ENCODE data around the gene FMNL2. TPM values are rescaled to one million over a fixed set of nuclear protein-coding genes. Genes with fewer than 3 reads are reported as not detected.
"Not testable (repeated sequence)": the region's sequence is repeated elsewhere in the genome, so short reads cannot be mapped to it uniquely, and the experiment has no call there.

The FMNL2 gene
- total RNA-seq, 2 experiments from 2014 or later = 0.05 to 0.21 TPM

GRCh38 chr2:152466980-152467676 lies 132.2 kb downstream of the FMNL2 start:
- ATAC-seq (no peak), DNase-seq (no peak)
- Mint-ChIP-seq H3K36me3 (ENCODE audit: low read depth) (no peaks in the 10 kb centered on the region), H3K4me1 (ENCODE audit: low read depth) (peaks cover 4% of the 10 kb centered on the region), H3K4me3 (no peak overlapping the region), H3K27ac (no peak overlapping the region), H3K9me3 (ENCODE audit: insufficient read depth) (no peaks in the 10 kb centered on the region), H3K27me3 (ENCODE audit: low read depth) (peaks cover 10% of the 10 kb centered on the region)
- POLR2A ChIA-PET = no interaction called here
- CTCF ChIA-PET = interaction anchor here (0.6 to 2.4 kb wide), 2 partner anchors 168 to 560 kb away, joined by 3 to 5 read pairs; no protein-coding TSS in a partner anchor

DNA sequence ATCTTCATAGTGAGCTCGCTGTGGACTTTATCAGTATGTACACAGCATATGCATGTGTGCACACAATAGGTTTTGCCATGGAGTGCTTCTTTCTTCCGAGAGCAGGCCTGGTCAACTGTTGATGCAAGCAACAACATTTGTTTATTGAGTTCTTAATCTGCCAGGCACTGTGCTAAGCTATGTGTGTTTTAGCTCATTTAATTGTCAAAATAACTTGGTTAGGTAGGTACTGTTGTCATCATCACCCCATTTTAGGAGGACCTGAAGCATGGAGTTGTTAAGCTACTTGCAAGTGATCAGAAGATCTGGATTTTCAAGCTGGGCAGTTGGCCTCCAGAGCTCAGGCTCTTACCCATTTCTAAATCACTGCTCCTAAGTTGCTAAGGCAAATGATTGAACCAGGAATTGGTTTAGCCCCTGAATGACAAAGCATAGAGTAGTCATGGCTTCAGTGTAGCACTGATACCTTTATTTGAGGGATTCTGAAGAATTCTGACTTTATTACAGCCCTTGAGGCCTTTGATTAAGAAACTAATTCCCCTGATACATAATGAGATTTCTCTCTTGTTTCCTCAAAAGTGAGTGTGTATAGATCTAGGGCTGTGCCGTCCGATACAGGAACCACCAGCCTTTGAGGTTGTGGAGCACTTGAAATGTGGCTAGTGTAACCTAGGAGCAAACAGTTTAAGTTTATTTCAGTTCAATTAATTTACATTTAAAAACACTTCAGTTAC lies 132.9 kb downstream of the FMNL2 start:
- ChIA-PET CTCF (interaction anchor here (2.4 kb wide), 1 partner anchor 168 kb away, joined by 5 read pairs; no protein-coding TSS in a partner anchor), POLR2A (no interaction called here)
- no peak overlapping the region for H3K4me3 Mint-ChIP-seq
- DNase-seq (no peak), ATAC-seq (no peak)
- H3K27ac Mint-ChIP-seq = no peak overlapping the region
- peaks cover 6% of the 10 kb centered on the region for H3K27me3 Mint-ChIP-seq (ENCODE audit: low read depth)
- peaks cover 4% of the 10 kb centered on the region for H3K4me1 Mint-ChIP-seq (ENCODE audit: low read depth)
- no peaks in the 10 kb centered on the region for H3K9me3 Mint-ChIP-seq (ENCODE audit: insufficient read depth)
- no peaks in the 10 kb centered on the region for H3K36me3 Mint-ChIP-seq (ENCODE audit: low read depth)

DNA sequence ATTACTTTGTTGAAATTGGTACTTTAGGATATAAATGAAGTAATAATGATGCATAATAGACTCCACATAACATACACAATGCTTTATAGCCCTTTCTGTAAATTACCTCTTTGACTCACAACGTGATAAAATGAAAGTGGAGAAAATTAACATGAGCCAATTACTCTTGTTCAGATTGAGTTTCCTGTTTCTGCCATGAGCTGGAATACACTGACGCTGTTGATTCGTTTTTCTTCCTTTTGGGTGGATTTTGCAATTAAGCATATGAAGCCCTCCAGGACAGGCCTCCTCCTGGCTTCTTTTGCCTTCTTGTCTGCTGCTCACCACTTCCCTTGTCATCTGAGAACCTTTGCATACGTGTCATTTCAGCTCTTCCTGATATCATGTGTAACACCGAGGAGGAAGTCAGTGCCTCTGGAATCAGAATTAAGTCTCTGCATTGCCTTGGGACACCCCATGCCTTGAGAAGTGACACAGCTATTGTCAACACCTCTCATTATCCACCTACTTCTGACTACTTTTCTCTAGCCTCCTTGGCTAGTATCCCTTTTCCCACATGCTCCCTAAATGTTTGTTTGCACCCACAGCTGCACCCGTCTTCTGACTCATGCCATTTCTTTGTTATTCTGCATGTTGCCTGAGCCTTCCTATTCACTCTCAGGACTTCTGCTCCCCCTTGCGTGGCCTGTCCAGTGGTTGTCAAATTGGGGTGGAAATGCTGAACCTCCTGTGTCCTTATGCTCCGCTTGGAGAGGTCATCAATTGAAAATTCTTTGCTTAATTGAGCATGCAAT lies 134.1 kb downstream of the FMNL2 start:
- DNase-seq = no peak
- Mint-ChIP-seq H3K36me3 (ENCODE audit: low read depth) (no peaks in the 10 kb centered on the region), H3K9me3 (ENCODE audit: insufficient read depth) (no peaks in the 10 kb centered on the region), H3K27ac (no peak overlapping the region), H3K27me3 (ENCODE audit: low read depth) (peaks cover 6% of the 10 kb centered on the region), H3K4me1 (ENCODE audit: low read depth) (peaks cover 4% of the 10 kb centered on the region), H3K4me3 (no peak overlapping the region)
- ATAC-seq = no peak
- ChIA-PET POLR2A (no interaction called here), CTCF (interaction anchor here (2.4 kb wide), 1 partner anchor 166 kb away, joined by 5 read pairs; no protein-coding TSS in a partner anchor)

- Mint-ChIP-seq H3K4me1 (ENCODE audit: low read depth) (peaks cover 4% of the 10 kb centered on the region), H3K27ac (no peak overlapping the region), H3K9me3 (ENCODE audit: insufficient read depth) (no peaks in the 10 kb centered on the region), H3K27me3 (ENCODE audit: low read depth) (peaks cover 2% of the 10 kb centered on the region), H3K36me3 (ENCODE audit: low read depth) (no peaks in the 10 kb centered on the region), H3K4me3 (no peak overlapping the region)
- ATAC-seq (no peak), DNase-seq (no peak)
- CTCF ChIA-PET = no interaction called here
- POLR2A ChIA-PET = no interaction called here
Observed at GRCh38 chr2:152470861-152471854, 136.2 kb downstream of the FMNL2 start.

DNA sequence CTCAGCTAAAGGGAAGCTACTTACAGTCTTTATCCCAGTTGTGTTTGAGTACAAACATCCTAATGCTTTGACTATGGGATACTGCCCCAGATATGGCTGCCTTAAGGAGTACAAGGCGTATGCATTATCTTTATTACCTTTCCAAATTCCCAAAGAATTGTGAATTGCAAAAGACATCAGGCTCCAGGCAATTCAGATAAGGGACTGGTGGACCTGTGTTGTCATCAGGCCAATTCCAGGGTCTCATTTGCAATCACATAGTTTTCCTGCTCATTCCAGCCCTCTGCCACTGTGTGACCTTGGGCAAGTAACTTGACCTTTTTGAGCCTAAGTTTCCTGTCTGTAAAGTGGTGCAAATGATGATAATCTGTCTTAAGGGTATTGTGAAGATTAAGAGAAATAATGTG lies 137.5 kb downstream of the FMNL2 start:
- peaks cover 4% of the 10 kb centered on the region for H3K4me1 Mint-ChIP-seq (ENCODE audit: low read depth)
- no peaks in the 10 kb centered on the region for H3K9me3 Mint-ChIP-seq (ENCODE audit: insufficient read depth)
- H3K36me3 Mint-ChIP-seq (ENCODE audit: low read depth) = no peaks in the 10 kb centered on the region
- H3K4me3 Mint-ChIP-seq = no peak overlapping the region
- DNase-seq (no peak), ATAC-seq (no peak)
- CTCF ChIA-PET = no interaction called here
- H3K27me3 Mint-ChIP-seq (ENCODE audit: low read depth) = peaks cover 2% of the 10 kb centered on the region
- no peak overlapping the region for H3K27ac Mint-ChIP-seq
- POLR2A ChIA-PET = no interaction called here

- POLR2A ChIA-PET = no interaction called here
- H3K27ac Mint-ChIP-seq = no peak overlapping the region
- ATAC-seq (no peak), DNase-seq (no peak)
- peaks cover 4% of the 10 kb centered on the region for H3K4me1 Mint-ChIP-seq (ENCODE audit: low read depth)
- CTCF ChIA-PET = no interaction called here
- no peaks in the 10 kb centered on the region for H3K36me3 Mint-ChIP-seq (ENCODE audit: low read depth)
- H3K4me3 Mint-ChIP-seq = no peak overlapping the region
- no peaks in the 10 kb centered on the region for H3K9me3 Mint-ChIP-seq (ENCODE audit: insufficient read depth)
- H3K27me3 Mint-ChIP-seq (ENCODE audit: low read depth) = peaks cover 2% of the 10 kb centered on the region
Observed at GRCh38 chr2:152473151-152473857, 138.3 kb downstream of the FMNL2 start.

- H3K36me3 Mint-ChIP-seq (ENCODE audit: low read depth); DNase-seq; H3K4me3 Mint-ChIP-seq; ATAC-seq; H3K9me3 Mint-ChIP-seq (ENCODE audit: insufficient read depth); H3K27me3 Mint-ChIP-seq (ENCODE audit: low read depth); H3K27ac Mint-ChIP-seq; CTCF ChIA-PET; H3K4me1 Mint-ChIP-seq (ENCODE audit: low read depth); POLR2A ChIA-PET: not testable (repeated sequence)
Observed at GRCh38 chr2:152474523-152474922, 139.5 kb downstream of the FMNL2 start.

DNA sequence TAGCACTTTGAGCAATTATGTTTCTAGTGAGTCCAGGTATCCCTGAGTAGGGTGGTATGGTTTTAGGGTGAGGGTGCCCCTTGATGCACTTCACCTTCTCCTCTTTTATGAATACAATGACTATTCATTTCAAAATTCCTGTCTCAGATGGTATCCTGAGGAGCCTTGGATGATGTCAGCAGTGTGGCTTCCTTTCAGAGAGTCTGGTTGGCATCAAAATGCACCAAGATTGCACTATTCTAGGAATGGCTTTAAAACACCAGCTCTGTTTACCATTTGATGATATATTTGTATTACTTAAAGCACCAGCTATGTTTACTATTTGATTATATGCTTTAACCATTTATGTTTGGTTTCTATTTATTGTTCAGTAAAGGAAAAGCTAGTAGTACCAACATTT lies 141.0 kb downstream of the FMNL2 start:
- CTCF ChIA-PET = no interaction called here

DNA sequence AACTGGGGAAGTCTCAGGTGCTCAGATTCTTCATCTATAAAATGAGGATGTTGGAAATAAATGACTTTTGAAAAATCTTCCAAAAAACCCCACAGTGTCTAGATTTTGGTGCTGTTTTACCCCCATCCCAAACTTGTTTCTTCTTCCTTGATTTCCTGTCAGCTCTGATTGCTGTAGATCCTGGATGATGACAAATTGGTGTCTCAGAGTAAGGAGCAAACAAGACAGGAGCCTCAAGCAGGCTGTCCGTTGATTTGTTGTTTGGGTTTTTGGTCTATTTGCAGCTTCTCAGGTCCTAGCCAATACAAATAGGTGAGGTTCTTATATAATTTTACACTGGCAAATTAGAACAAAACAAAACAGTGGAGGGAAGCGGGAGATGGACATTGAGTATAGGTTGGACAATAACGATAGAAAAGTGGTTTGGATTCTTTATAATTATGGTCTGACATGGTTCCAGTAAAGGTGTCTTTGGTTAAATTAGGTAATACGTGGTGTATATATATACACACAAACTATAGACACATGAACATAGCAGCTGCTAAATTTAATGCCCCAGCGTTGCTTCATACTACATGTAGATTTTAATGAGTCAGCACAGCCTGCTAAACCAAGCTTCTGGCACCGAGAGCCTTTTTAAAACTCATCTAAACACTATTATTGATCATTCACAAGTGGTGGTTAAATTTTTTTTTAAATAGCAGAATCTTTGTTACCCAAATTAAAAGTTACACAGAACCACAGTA lies 142.5 kb downstream of the FMNL2 start:
- Mint-ChIP-seq H3K4me1 (ENCODE audit: low read depth) (no peaks in the 10 kb centered on the region), H3K4me3 (no peak overlapping the region), H3K27me3 (ENCODE audit: low read depth) (peaks cover 2% of the 10 kb centered on the region), H3K27ac (no peak overlapping the region), H3K9me3 (ENCODE audit: insufficient read depth) (no peaks in the 10 kb centered on the region), H3K36me3 (ENCODE audit: low read depth) (no peaks in the 10 kb centered on the region)
- ATAC-seq (no peak), DNase-seq (no peak)
- ChIA-PET POLR2A (no interaction called here), CTCF (no interaction called here)

More for the DNA sequence above, 141.0 kb downstream of the FMNL2 start:
- POLR2A ChIA-PET = no interaction called here
- H3K27me3 Mint-ChIP-seq (ENCODE audit: low read depth) = peaks cover 2% of the 10 kb centered on the region
- H3K4me3 Mint-ChIP-seq = no peak overlapping the region
- no peak overlapping the region for H3K27ac Mint-ChIP-seq
- no peaks in the 10 kb centered on the region for H3K9me3 Mint-ChIP-seq (ENCODE audit: insufficient read depth)
- DNase-seq (no peak), ATAC-seq (no peak)
- no peaks in the 10 kb centered on the region for H3K36me3 Mint-ChIP-seq (ENCODE audit: low read depth)
- H3K4me1 Mint-ChIP-seq (ENCODE audit: low read depth) = no peaks in the 10 kb centered on the region

DNA sequence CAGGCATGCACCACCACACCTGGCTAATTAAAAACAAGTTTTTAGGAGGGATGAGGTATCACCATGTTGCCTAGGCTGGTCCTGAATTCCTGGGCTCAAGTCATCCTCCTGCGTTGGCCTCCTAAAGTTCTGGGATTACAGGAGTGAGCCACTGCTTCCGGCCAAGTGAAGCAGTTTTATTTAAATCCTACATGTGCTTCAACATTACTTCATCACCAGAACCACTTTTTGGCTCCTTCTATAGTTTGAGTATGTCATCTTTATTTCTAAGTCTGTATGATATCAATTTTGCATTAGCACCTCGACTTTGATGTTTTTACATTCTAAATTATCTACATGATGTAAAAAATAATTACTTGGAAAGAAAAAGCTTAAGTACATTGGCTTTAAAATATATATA lies 144.3 kb downstream of the FMNL2 start:
- Mint-ChIP-seq H3K4me1 (ENCODE audit: low read depth) (no peaks in the 10 kb centered on the region), H3K27me3 (ENCODE audit: low read depth) (no peaks in the 10 kb centered on the region), H3K36me3 (ENCODE audit: low read depth) (no peaks in the 10 kb centered on the region), H3K27ac (no peak overlapping the region), H3K4me3 (no peak overlapping the region), H3K9me3 (ENCODE audit: insufficient read depth) (no peaks in the 10 kb centered on the region)
- POLR2A ChIA-PET = no interaction called here
- CTCF ChIA-PET = no interaction called here
- ATAC-seq (no peak), DNase-seq (no peak)
